Gastroesophageal sphincter (tissue), 3 donors: ENCODE results near the gene ERBB4.

Experiments used
- EP300 ChIP-seq: sonication (generic); formaldehyde crosslinking; IDR thresholded peaks from one replicate; pipeline ENCODE4 v1.6.1; 2017; ENCODE audit warnings: antibody characterized with exemption, mild to moderate bottlenecking
- POLR2A ChIP-seq, 2 donors: fragments of 450-650 bp; IDR thresholded peaks; one replicate each; pipeline ENCODE4 v1.6.1; 2017; ENCODE audit warnings: antibody characterized with exemption in 2 of 2, mild to moderate bottlenecking in 2 of 2, moderate library complexity in 1 of 2
- TF ChIP-seq, protein P1 (sequence below), 4 experiments: fragments of 200-600 bp in 2 of 4; fragments of 450-650 bp in 2 of 4; sonication (generic) in 1 of 4; IDR thresholded peaks; one replicate each; pipeline ENCODE4 v1.5.1; 2017 to 2019; ENCODE audit warnings: antibody characterized with exemption in 4 of 4, mild to moderate bottlenecking in 2 of 4, moderate library complexity in 2 of 4

GRCh38 chr2:212367431-212367830 is 171.2 kb downstream of the ERBB4 start:
- no peak for TF ChIP-seq EP300
- TF ChIP-seq, protein P1, sequence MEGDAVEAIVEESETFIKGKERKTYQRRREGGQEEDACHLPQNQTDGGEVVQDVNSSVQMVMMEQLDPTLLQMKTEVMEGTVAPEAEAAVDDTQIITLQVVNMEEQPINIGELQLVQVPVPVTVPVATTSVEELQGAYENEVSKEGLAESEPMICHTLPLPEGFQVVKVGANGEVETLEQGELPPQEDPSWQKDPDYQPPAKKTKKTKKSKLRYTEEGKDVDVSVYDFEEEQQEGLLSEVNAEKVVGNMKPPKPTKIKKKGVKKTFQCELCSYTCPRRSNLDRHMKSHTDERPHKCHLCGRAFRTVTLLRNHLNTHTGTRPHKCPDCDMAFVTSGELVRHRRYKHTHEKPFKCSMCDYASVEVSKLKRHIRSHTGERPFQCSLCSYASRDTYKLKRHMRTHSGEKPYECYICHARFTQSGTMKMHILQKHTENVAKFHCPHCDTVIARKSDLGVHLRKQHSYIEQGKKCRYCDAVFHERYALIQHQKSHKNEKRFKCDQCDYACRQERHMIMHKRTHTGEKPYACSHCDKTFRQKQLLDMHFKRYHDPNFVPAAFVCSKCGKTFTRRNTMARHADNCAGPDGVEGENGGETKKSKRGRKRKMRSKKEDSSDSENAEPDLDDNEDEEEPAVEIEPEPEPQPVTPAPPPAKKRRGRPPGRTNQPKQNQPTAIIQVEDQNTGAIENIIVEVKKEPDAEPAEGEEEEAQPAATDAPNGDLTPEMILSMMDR (IDR thresholded peaks at IDR 0.05): no peak
- TF ChIP-seq POLR2A (IDR thresholded peaks at IDR 0.05): no peak
